HL-60 (cell line): Measurements from ENCODE around the gene DNAI2.

Source experiments
- DNase-seq, 2 experiments: peaks; one replicate each; pipeline ENCODE4 v3.0.0-alpha.2; 2010 to 2020; ENCODE audit warnings: low read depth in 1 of 2, low spot score in 1 of 2
- H3K27ac ChIP-seq: fragments of 250-450 bp; sonication (Bioruptor Pico); replicated peaks from 2 replicates; pipeline ENCODE4 v1.5.1; 2020; ENCODE audit warnings: mild to moderate bottlenecking, moderate library complexity
- H3K27me3 ChIP-seq: fragments of 250-450 bp; sonication (Bioruptor Pico); 2 replicates; pipeline ENCODE4 v1.5.1; 2021; ENCODE audit warnings: mild to moderate bottlenecking, moderate library complexity; ENCODE audit not compliant: insufficient read depth, poor library complexity, severe bottlenecking
- H3K4me3 ChIP-seq: replicated peaks from 2 replicates; pipeline ENCODE4 v1.5.1; 2011; ENCODE audit warnings: mild to moderate bottlenecking, control low read depth, low read length; ENCODE audit not compliant: insufficient read depth
- GABPA ChIP-seq: IDR thresholded peaks from 2 replicates; pipeline ENCODE4 v1.6.1; 2012; ENCODE audit warnings: low read depth
- POLR2AphosphoS5 ChIP-seq: IDR thresholded peaks from 2 replicates; pipeline ENCODE4 v1.6.1; 2012; ENCODE audit warnings: low read depth
- REST ChIP-seq: IDR thresholded peaks from 2 replicates; pipeline ENCODE4 v1.6.1; 2012; ENCODE audit warnings: low read depth; ENCODE audit not compliant: insufficient replicate concordance
- SPI1 ChIP-seq: IDR thresholded peaks from 2 replicates; pipeline ENCODE4 v1.6.1; 2012; ENCODE audit warnings: low read depth, mild to moderate bottlenecking, borderline replicate concordance
- long read RNA-seq: library from polyadenylated mRNA; unstranded; transcript quantifications from one replicate; pipeline ENCODE4 v2.0.0, GENCODE V29; 2020
- TF ChIP-seq, protein P1 (sequence below): IDR thresholded peaks from one replicate; pipeline ENCODE4 v1.5.1; 2011; ENCODE audit warnings: low read length, control low read depth, inconsistent platforms; ENCODE audit not compliant: insufficient read depth

DNAI2 gene, protein sequence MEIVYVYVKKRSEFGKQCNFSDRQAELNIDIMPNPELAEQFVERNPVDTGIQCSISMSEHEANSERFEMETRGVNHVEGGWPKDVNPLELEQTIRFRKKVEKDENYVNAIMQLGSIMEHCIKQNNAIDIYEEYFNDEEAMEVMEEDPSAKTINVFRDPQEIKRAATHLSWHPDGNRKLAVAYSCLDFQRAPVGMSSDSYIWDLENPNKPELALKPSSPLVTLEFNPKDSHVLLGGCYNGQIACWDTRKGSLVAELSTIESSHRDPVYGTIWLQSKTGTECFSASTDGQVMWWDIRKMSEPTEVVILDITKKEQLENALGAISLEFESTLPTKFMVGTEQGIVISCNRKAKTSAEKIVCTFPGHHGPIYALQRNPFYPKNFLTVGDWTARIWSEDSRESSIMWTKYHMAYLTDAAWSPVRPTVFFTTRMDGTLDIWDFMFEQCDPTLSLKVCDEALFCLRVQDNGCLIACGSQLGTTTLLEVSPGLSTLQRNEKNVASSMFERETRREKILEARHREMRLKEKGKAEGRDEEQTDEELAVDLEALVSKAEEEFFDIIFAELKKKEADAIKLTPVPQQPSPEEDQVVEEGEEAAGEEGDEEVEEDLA
- long read RNA-seq, result 0 reads

DNA sequence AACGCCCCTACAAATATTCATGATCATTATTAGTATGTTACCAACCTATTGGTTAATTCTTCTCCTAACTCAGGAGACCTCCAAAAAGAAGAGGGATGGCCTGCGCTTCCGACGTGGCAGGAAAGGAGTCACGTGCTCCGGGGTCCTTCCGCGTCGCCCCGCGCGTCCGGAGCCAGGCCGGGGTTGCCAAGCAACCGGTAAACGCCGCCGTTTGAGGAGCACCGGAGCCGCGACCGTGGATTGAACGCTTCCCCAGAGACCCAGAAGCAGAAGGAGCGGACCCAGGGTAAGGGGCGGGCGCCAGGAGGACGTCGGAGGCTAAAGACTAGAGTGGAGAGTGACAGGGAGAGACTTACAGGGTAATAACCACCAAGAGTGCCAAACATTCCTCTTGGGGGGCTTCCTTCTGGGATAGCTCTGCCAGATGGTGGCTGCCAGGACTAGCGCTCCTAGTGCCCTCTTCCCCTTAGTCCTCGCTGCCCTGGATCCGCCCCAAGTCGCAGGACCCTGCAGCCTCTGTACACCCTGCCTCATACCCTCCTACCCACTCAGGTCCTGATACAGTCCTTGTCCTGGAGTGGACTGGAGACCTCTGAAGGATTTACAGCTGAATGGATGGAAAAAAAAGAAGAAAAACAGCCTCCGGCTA lies at the start of gene DNAI2:
Gene DNAI2 (plus strand): TSS at position 175 of the 649 bp plus-strand sequence. CDS start 7,584 bp downstream, outside the sequence.
- Histone ChIP-seq H3K4me3 (no peak within 1 kb of the TSS), H3K27ac (no peak within 1 kb of the TSS), H3K27me3 (peaks cover 11% of the 10 kb centered on the region)
- peak in 1 of 2 experiments; percentile 14 for DNase-seq
- TF ChIP-seq SPI1, result no peak
- TF ChIP-seq, protein P1, sequence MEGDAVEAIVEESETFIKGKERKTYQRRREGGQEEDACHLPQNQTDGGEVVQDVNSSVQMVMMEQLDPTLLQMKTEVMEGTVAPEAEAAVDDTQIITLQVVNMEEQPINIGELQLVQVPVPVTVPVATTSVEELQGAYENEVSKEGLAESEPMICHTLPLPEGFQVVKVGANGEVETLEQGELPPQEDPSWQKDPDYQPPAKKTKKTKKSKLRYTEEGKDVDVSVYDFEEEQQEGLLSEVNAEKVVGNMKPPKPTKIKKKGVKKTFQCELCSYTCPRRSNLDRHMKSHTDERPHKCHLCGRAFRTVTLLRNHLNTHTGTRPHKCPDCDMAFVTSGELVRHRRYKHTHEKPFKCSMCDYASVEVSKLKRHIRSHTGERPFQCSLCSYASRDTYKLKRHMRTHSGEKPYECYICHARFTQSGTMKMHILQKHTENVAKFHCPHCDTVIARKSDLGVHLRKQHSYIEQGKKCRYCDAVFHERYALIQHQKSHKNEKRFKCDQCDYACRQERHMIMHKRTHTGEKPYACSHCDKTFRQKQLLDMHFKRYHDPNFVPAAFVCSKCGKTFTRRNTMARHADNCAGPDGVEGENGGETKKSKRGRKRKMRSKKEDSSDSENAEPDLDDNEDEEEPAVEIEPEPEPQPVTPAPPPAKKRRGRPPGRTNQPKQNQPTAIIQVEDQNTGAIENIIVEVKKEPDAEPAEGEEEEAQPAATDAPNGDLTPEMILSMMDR, result no peak
- TF ChIP-seq REST, result no peak
- no peak for TF ChIP-seq GABPA
- TF ChIP-seq POLR2AphosphoS5, result no peak

- H3K4me3 ChIP-seq, result no peak overlapping the region
- no peaks in the 10 kb centered on the region for H3K27me3 ChIP-seq
- no peak overlapping the region for H3K27ac ChIP-seq
- DNase-seq, result no peak
- TF ChIP-seq GABPA (no peak), REST (no peak), SPI1 (no peak), POLR2AphosphoS5 (no peak)
- TF ChIP-seq, protein P1, result no peak
Measured at GRCh38 chr17:74224959-74225725, 48.9 kb upstream of the DNAI2 start.

GRCh38 chr17:74226252-74226651 lies 47.8 kb upstream of the DNAI2 start:
- DNase-seq, result no peak
- Histone ChIP-seq H3K27ac (no peak overlapping the region), H3K27me3 (no peaks in the 10 kb centered on the region), H3K4me3 (no peak overlapping the region)
- TF ChIP-seq, protein P1, result no peak
- no peak for TF ChIP-seq GABPA
- no peak for TF ChIP-seq REST
